ENCODE data around the gene ELF3. TPM values are rescaled to one million over a fixed set of nuclear protein-coding genes. Genes with fewer than 3 reads are reported as not detected.

The ELF3 gene
- total RNA-seq, 1 donor from 2014 or later, result 128 TPM

GRCh38 chr1:201970334-201971159 is 39.8 kb upstream of the ELF3 start:
- H3K4me3 ChIP-seq (ENCODE audit: low read depth, low read length), result no peak overlapping the region
- no peaks in the 10 kb centered on the region for H3K27me3 ChIP-seq (ENCODE audit: control insufficient read depth, insufficient read depth, low read length)
- H3K36me3 ChIP-seq (ENCODE audit: control insufficient read depth, insufficient read depth, low read length), result no peaks in the 10 kb centered on the region
- DNase-seq (ENCODE audit: low read depth), result no peak
- no peak for TF ChIP-seq CTCF (IDR thresholded peaks at IDR 0.05; ENCODE audit: insufficient read depth, low read length, poor library complexity, severe bottlenecking)

- H3K27me3 ChIP-seq (ENCODE audit: control insufficient read depth, insufficient read depth, low read length), result no peaks in the 10 kb centered on the region
- H3K36me3 ChIP-seq (ENCODE audit: control insufficient read depth, insufficient read depth, low read length), result no peaks in the 10 kb centered on the region
- DNase-seq (ENCODE audit: low read depth), result no peak
- H3K4me3 ChIP-seq (ENCODE audit: low read depth, low read length), result peak overlapping the region; percentile 69
- no peak for TF ChIP-seq CTCF (IDR thresholded peaks at IDR 0.05; ENCODE audit: insufficient read depth, low read length, poor library complexity, severe bottlenecking)
These were observed 28.2 kb upstream of the ELF3 start for GRCh38 chr1:201982082-201982622.

- TF ChIP-seq CTCF (IDR thresholded peaks at IDR 0.05; ENCODE audit: insufficient read depth, low read length, poor library complexity, severe bottlenecking), result peak; percentile 1
- Histone ChIP-seq H3K4me3 (ENCODE audit: low read depth, low read length) (peak within 1 kb of the TSS; percentile 69), H3K36me3 (ENCODE audit: control insufficient read depth, insufficient read depth, low read length) (no peaks in the 10 kb centered on the region), H3K27me3 (ENCODE audit: control insufficient read depth, insufficient read depth, low read length) (no peaks in the 10 kb centered on the region)
- DNase-seq (ENCODE audit: low read depth), result no peak
These were observed 27.6 kb upstream of the ELF3 start, which contains the start of gene RNPEP for GRCh38 chr1:201982623-201983379. RNPEP (plus strand) TSS chr1:201982648; CDS start chr1:201982667, 19 bp downstream.

- Histone ChIP-seq H3K4me3 (ENCODE audit: low read depth, low read length) (peak overlapping the region; percentile 69), H3K36me3 (ENCODE audit: control insufficient read depth, insufficient read depth, low read length) (no peaks in the 10 kb centered on the region), H3K27me3 (ENCODE audit: control insufficient read depth, insufficient read depth, low read length) (no peaks in the 10 kb centered on the region)
- DNase-seq (ENCODE audit: low read depth), result no peak
- no peak for TF ChIP-seq CTCF (IDR thresholded peaks at IDR 0.05; ENCODE audit: insufficient read depth, low read length, poor library complexity, severe bottlenecking)
These were observed 27.0 kb upstream of the ELF3 start for GRCh38 chr1:201983380-201983805.

GRCh38 chr1:201984446-201984845 is 25.9 kb upstream of the ELF3 start:
- no peak overlapping the region for H3K4me3 ChIP-seq (ENCODE audit: low read depth, low read length)
- DNase-seq (ENCODE audit: low read depth), result no peak
- H3K27me3 ChIP-seq (ENCODE audit: control insufficient read depth, insufficient read depth, low read length), result no peaks in the 10 kb centered on the region
- no peaks in the 10 kb centered on the region for H3K36me3 ChIP-seq (ENCODE audit: control insufficient read depth, insufficient read depth, low read length)
- no peak for TF ChIP-seq CTCF (IDR thresholded peaks at IDR 0.05; ENCODE audit: insufficient read depth, low read length, poor library complexity, severe bottlenecking)
